ENCODE data around the gene FAM13A.

FAM13A gene

GRCh38 chr4:88823058-88823919 lies 233.7 kb downstream of the FAM13A start:
- Histone ChIP-seq H3K27me3 (replicated peaks; ENCODE audit: control insufficient read depth, insufficient read depth, low read length, poor library complexity, severe bottlenecking) (no peaks in the 10 kb centered on the region), H3K4me3 (ENCODE audit: insufficient read depth, low read depth, low read length, poor library complexity, severe bottlenecking) (peak overlapping the region; percentile 61), H3K9me3 (ENCODE audit: control insufficient read depth, low read length) (no peaks in the 10 kb centered on the region), H3K4me1 (ENCODE audit: control insufficient read depth, insufficient read depth, low read length, poor library complexity, severe bottlenecking) (peaks cover 5% of the 10 kb centered on the region), H3K36me3 (ENCODE audit: control insufficient read depth, insufficient read depth, low read length) (no peaks in the 10 kb centered on the region), H3K27ac (ENCODE audit: insufficient read depth, low read length, poor library complexity, severe bottlenecking) (peak overlapping the region; percentile 78)
- peak; percentile 45 to 61 (median 58) for DNase-seq

GRCh38 chr4:88822034-88822789 lies 234.8 kb downstream of the FAM13A start:
- DNase-seq, result no peak
- peak overlapping the region; percentile 78 for H3K27ac ChIP-seq (ENCODE audit: insufficient read depth, low read length, poor library complexity, severe bottlenecking)
- no peaks in the 10 kb centered on the region for H3K36me3 ChIP-seq (ENCODE audit: control insufficient read depth, insufficient read depth, low read length)
- H3K4me3 ChIP-seq (ENCODE audit: insufficient read depth, low read depth, low read length, poor library complexity, severe bottlenecking), result peak overlapping the region; percentile 61
- no peaks in the 10 kb centered on the region for H3K9me3 ChIP-seq (ENCODE audit: control insufficient read depth, low read length)
- H3K4me1 ChIP-seq (ENCODE audit: control insufficient read depth, insufficient read depth, low read length, poor library complexity, severe bottlenecking), result peaks cover 5% of the 10 kb centered on the region
- H3K27me3 ChIP-seq (replicated peaks; ENCODE audit: control insufficient read depth, insufficient read depth, low read length, poor library complexity, severe bottlenecking), result no peaks in the 10 kb centered on the region

- Histone ChIP-seq H3K27me3 (replicated peaks; ENCODE audit: control insufficient read depth, insufficient read depth, low read length, poor library complexity, severe bottlenecking) (no peaks in the 10 kb centered on the region), H3K4me3 (ENCODE audit: insufficient read depth, low read depth, low read length, poor library complexity, severe bottlenecking) (peak overlapping the region; percentile 21), H3K27ac (ENCODE audit: insufficient read depth, low read length, poor library complexity, severe bottlenecking) (no peak overlapping the region), H3K4me1 (ENCODE audit: control insufficient read depth, insufficient read depth, low read length, poor library complexity, severe bottlenecking) (peaks cover 5% of the 10 kb centered on the region), H3K36me3 (ENCODE audit: control insufficient read depth, insufficient read depth, low read length) (no peaks in the 10 kb centered on the region), H3K9me3 (ENCODE audit: control insufficient read depth, low read length) (no peaks in the 10 kb centered on the region)
- DNase-seq, result no peak
Observed at GRCh38 chr4:88821522-88821921, 235.5 kb downstream of the FAM13A start.

- no peaks in the 10 kb centered on the region for H3K9me3 ChIP-seq (ENCODE audit: control insufficient read depth, low read length)
- no peaks in the 10 kb centered on the region for H3K27me3 ChIP-seq (replicated peaks; ENCODE audit: control insufficient read depth, insufficient read depth, low read length, poor library complexity, severe bottlenecking)
- no peak overlapping the region for H3K27ac ChIP-seq (ENCODE audit: insufficient read depth, low read length, poor library complexity, severe bottlenecking)
- DNase-seq, result no peak
- no peak overlapping the region for H3K4me3 ChIP-seq (ENCODE audit: insufficient read depth, low read depth, low read length, poor library complexity, severe bottlenecking)
- no peaks in the 10 kb centered on the region for H3K36me3 ChIP-seq (ENCODE audit: control insufficient read depth, insufficient read depth, low read length)
- peaks cover 5% of the 10 kb centered on the region for H3K4me1 ChIP-seq (ENCODE audit: control insufficient read depth, insufficient read depth, low read length, poor library complexity, severe bottlenecking)
Observed at GRCh38 chr4:88820698-88821415, 236.1 kb downstream of the FAM13A start.

- no peak for DNase-seq
- Histone ChIP-seq H3K9me3 (ENCODE audit: control insufficient read depth, low read length) (no peaks in the 10 kb centered on the region), H3K36me3 (ENCODE audit: control insufficient read depth, insufficient read depth, low read length) (no peaks in the 10 kb centered on the region), H3K4me1 (ENCODE audit: control insufficient read depth, insufficient read depth, low read length, poor library complexity, severe bottlenecking) (peaks cover 5% of the 10 kb centered on the region), H3K4me3 (ENCODE audit: insufficient read depth, low read depth, low read length, poor library complexity, severe bottlenecking) (no peak overlapping the region), H3K27ac (ENCODE audit: insufficient read depth, low read length, poor library complexity, severe bottlenecking) (no peak overlapping the region), H3K27me3 (replicated peaks; ENCODE audit: control insufficient read depth, insufficient read depth, low read length, poor library complexity, severe bottlenecking) (no peaks in the 10 kb centered on the region)
Observed at GRCh38 chr4:88819818-88820697, 236.9 kb downstream of the FAM13A start.

GRCh38 chr4:88818631-88819470 lies 238.1 kb downstream of the FAM13A start:
- peak overlapping the region; percentile 2 for H3K27ac ChIP-seq (ENCODE audit: insufficient read depth, low read length, poor library complexity, severe bottlenecking)
- H3K36me3 ChIP-seq (ENCODE audit: control insufficient read depth, insufficient read depth, low read length), result no peaks in the 10 kb centered on the region
- peak in 1 of 3 donors; percentile 18 for DNase-seq
- H3K4me3 ChIP-seq (ENCODE audit: insufficient read depth, low read depth, low read length, poor library complexity, severe bottlenecking), result no peak overlapping the region
- H3K27me3 ChIP-seq (replicated peaks; ENCODE audit: control insufficient read depth, insufficient read depth, low read length, poor library complexity, severe bottlenecking), result no peaks in the 10 kb centered on the region
- H3K9me3 ChIP-seq (ENCODE audit: control insufficient read depth, low read length), result no peaks in the 10 kb centered on the region
- peaks cover 5% of the 10 kb centered on the region for H3K4me1 ChIP-seq (ENCODE audit: control insufficient read depth, insufficient read depth, low read length, poor library complexity, severe bottlenecking)

GRCh38 chr4:88817740-88818139 lies 239.2 kb downstream of the FAM13A start:
- no peaks in the 10 kb centered on the region for H3K36me3 ChIP-seq (ENCODE audit: control insufficient read depth, insufficient read depth, low read length)
- peaks cover under 1% of the 10 kb centered on the region for H3K4me1 ChIP-seq (ENCODE audit: control insufficient read depth, insufficient read depth, low read length, poor library complexity, severe bottlenecking)
- H3K27ac ChIP-seq (ENCODE audit: insufficient read depth, low read length, poor library complexity, severe bottlenecking), result no peak overlapping the region
- DNase-seq, result no peak
- no peaks in the 10 kb centered on the region for H3K9me3 ChIP-seq (ENCODE audit: control insufficient read depth, low read length)
- H3K27me3 ChIP-seq (replicated peaks; ENCODE audit: control insufficient read depth, insufficient read depth, low read length, poor library complexity, severe bottlenecking), result no peaks in the 10 kb centered on the region
- H3K4me3 ChIP-seq (ENCODE audit: insufficient read depth, low read depth, low read length, poor library complexity, severe bottlenecking), result no peak overlapping the region

- no peak for DNase-seq
Observed at GRCh38 chr4:88816360-88816759, 240.6 kb downstream of the FAM13A start.

More at GRCh38 chr4:88816360-88816759, 240.6 kb downstream of the FAM13A start:
- no peak overlapping the region for H3K4me3 ChIP-seq (ENCODE audit: insufficient read depth, low read depth, low read length, poor library complexity, severe bottlenecking)
- H3K36me3 ChIP-seq (ENCODE audit: control insufficient read depth, insufficient read depth, low read length), result no peaks in the 10 kb centered on the region
- no peaks in the 10 kb centered on the region for H3K4me1 ChIP-seq (ENCODE audit: control insufficient read depth, insufficient read depth, low read length, poor library complexity, severe bottlenecking)
- H3K9me3 ChIP-seq (ENCODE audit: control insufficient read depth, low read length), result no peaks in the 10 kb centered on the region
- H3K27me3 ChIP-seq (replicated peaks; ENCODE audit: control insufficient read depth, insufficient read depth, low read length, poor library complexity, severe bottlenecking), result no peaks in the 10 kb centered on the region
- H3K27ac ChIP-seq (ENCODE audit: insufficient read depth, low read length, poor library complexity, severe bottlenecking), result no peak overlapping the region
